K562 (cell line): ENCODE results near the gene DAZAP1. TPM values are rescaled to one million over a fixed set of nuclear protein-coding genes. Genes with fewer than 3 reads are reported as not detected.

ENCODE experiments used
- ATAC-seq: fragments of 200-7000 bp; cut with Tn5 transposase; 3 replicates; pipeline ENCODE4 v1.9.1; 2020; ENCODE audit warnings: moderate library complexity
- BruUV-seq: library from RNA; stranded (reverse); fragments of 400-500 nt; replicated peaks from 2 replicates; lab custom pipeline; 2021; lab: Mats Ljungman, UMichigan
- CTCF ChIA-PET: fragments of 300-600 bp; formaldehyde crosslinking; extraction: SDS; loops from one replicate; lab custom pipeline; 2021; ENCODE audit warnings: low intra/inter-chr PET ratio; lab: Yijun Ruan, JAX
- POLR2A ChIA-PET: fragments of 300-600, 350-650 bp; sonication (Branson Sonifier 250); formaldehyde crosslinking; extraction: SDS; loops from one replicate; lab custom pipeline; 2021; ENCODE audit warnings: antibody characterized with exemption, inconsistent platforms; lab: Yijun Ruan, JAX
- DNase-seq, 4 experiments: peaks; one replicate each; pipeline versions ENCODE4 v3.0.0 to v3.0.0-alpha.2; 2011 to 2018; ENCODE audit warnings: low spot score in 3 of 4, mixed read lengths in 3 of 4; ENCODE audit errors: extremely low read depth in 1 of 4
- FAIRE-seq: peaks from 2 replicates; lab custom pipeline; 2011; peaks lifted over from hg19 to GRCh38; lab: Jason Lieb, UNC
- H2AFZ ChIP-seq: 2 replicates; pipeline ENCODE4 v1.6.0; 2011; ENCODE audit warnings: low read depth, low read length, control low read depth, inconsistent platforms
- H3K27ac ChIP-seq: fragments of 200-600 bp; 3 replicates; pipeline ENCODE4 v1.8.0; 2011; ENCODE audit warnings: low read depth, mild to moderate bottlenecking, control low read depth, inconsistent platforms, low read length, moderate library complexity, mixed read lengths; ENCODE audit errors: extremely low read depth
- H3K27me3 ChIP-seq, 2 experiments: fragments of 300-600 bp in 1 of 2; 2 replicates in 1 of 2; 3 replicates in 1 of 2; pipeline versions ENCODE4 v1.6.0 to v1.8.0; 2011; ENCODE audit warnings: inconsistent platforms in 2 of 2, low read length in 2 of 2, mild to moderate bottlenecking in 1 of 2, mixed read lengths in 1 of 2, moderate library complexity in 1 of 2; ENCODE audit not compliant: control insufficient read depth in 2 of 2, insufficient read depth in 2 of 2
- H3K36me3 ChIP-seq: fragments of 300-600 bp; 3 replicates; pipeline ENCODE4 v1.8.0; 2011; ENCODE audit warnings: mild to moderate bottlenecking, low read length, inconsistent platforms; ENCODE audit not compliant: control insufficient read depth, insufficient read depth
- H3K4me1 ChIP-seq, 2 experiments: fragments of 200-600 bp in 1 of 2; replicated peaks in 1 of 2; 2 replicates in 1 of 2; 3 replicates in 1 of 2; pipeline versions ENCODE4 v1.5.1 to v1.8.0; 2011; ENCODE audit warnings: inconsistent platforms in 2 of 2, low read length in 2 of 2, mild to moderate bottlenecking in 1 of 2, mixed read lengths in 1 of 2, moderate library complexity in 1 of 2; ENCODE audit not compliant: control insufficient read depth in 2 of 2, insufficient read depth in 2 of 2
- H3K4me2 ChIP-seq: 2 replicates; pipeline ENCODE4 v1.6.1; 2011; ENCODE audit warnings: low read length, control low read depth, inconsistent platforms, mixed read lengths; ENCODE audit not compliant: insufficient read depth
- H3K4me3 ChIP-seq: fragments of 200-600 bp; sonication (generic), shearing (Covaris generic); 2 replicates; pipeline ENCODE4 v1.5.1; 2016; ENCODE audit warnings: control low read depth, inconsistent platforms
- H3K79me2 ChIP-seq: fragments of 200-600 bp; 3 replicates; pipeline ENCODE4 v1.8.0; 2011; ENCODE audit warnings: low read length, inconsistent platforms; ENCODE audit not compliant: control insufficient read depth, insufficient read depth
- H3K9ac ChIP-seq, 2 experiments: 2 replicates each; pipeline versions ENCODE4 v1.6.0 to v1.6.1; 2011; ENCODE audit warnings: low read depth in 2 of 2, low read length in 2 of 2, control low read depth in 1 of 2, inconsistent platforms in 1 of 2, mild to moderate bottlenecking in 1 of 2, mixed read lengths in 1 of 2; ENCODE audit not compliant: insufficient read depth in 1 of 2
- H3K9me1 ChIP-seq: one replicate; pipeline ENCODE4 v1.6.0; 2011; ENCODE audit warnings: inconsistent platforms, mild to moderate bottlenecking, low read length, moderate library complexity; ENCODE audit not compliant: control insufficient read depth, insufficient read depth
- H3K9me3 ChIP-seq: replicated peaks from 2 replicates; pipeline ENCODE4 v1.5.1; 2011; ENCODE audit warnings: low read depth, low read length, inconsistent platforms; ENCODE audit not compliant: control insufficient read depth, insufficient read depth
- H4K20me1 ChIP-seq: replicated peaks from 2 replicates; pipeline ENCODE4 v1.6.1; 2011; ENCODE audit warnings: low read length, inconsistent platforms, mixed read lengths; ENCODE audit not compliant: control insufficient read depth, insufficient read depth
- CXXC5 ChIP-seq: fragments of 250-450 bp; sonication (Bioruptor Pico); IDR thresholded peaks from 2 replicates; pipeline ENCODE4 v1.8.0; 2022; ENCODE audit warnings: inconsistent platforms, mild to moderate bottlenecking, moderate library complexity
- HDGF ChIP-seq: fragments of 450-650 bp; IDR thresholded peaks from 2 replicates; pipeline ENCODE4 v1.6.1; 2016
- KDM1A ChIP-seq, 2 experiments: fragments of 450-650 bp; IDR thresholded peaks; 2 replicates each; pipeline ENCODE4 v1.6.1; 2016; ENCODE audit warnings: mild to moderate bottlenecking in 2 of 2
- MYC ChIP-seq, 2 experiments: fragments of 250-450 bp in 1 of 2; sonication (Bioruptor Pico) in 1 of 2; IDR thresholded peaks; 2 replicates each; pipeline versions ENCODE4 v1.5.1 to v1.6.1; 2012 to 2021; ENCODE audit warnings: low read depth in 2 of 2, borderline replicate concordance in 1 of 2, improper control_type of control experiment in 1 of 2, low read length in 1 of 2, mild to moderate bottlenecking in 1 of 2, moderate library complexity in 1 of 2
- NFIC ChIP-seq: fragments of 450-650 bp; IDR thresholded peaks from 2 replicates; pipeline ENCODE4 v1.6.1; 2017; ENCODE audit warnings: mild to moderate bottlenecking, inconsistent platforms
- PURB ChIP-seq: sonication (generic); formaldehyde crosslinking; IDR thresholded peaks from 2 replicates; pipeline ENCODE4 v1.9.0; 2021; ENCODE audit warnings: low read depth, mild to moderate bottlenecking, missing genetic modification reagents
- SAFB ChIP-seq: fragments of 200-400 bp; formaldehyde crosslinking; IDR thresholded peaks from 2 replicates; pipeline ENCODE4 v1.6.1; 2017; ENCODE audit warnings: low read depth, low read length, borderline replicate concordance
- USF1 ChIP-seq: sonication (generic); formaldehyde crosslinking; IDR thresholded peaks from 2 replicates; pipeline ENCODE4 v1.9.0; 2022; ENCODE audit warnings: mild to moderate bottlenecking, missing genetic modification reagents
- ZNF232 ChIP-seq: sonication (generic); formaldehyde crosslinking; IDR thresholded peaks from 2 replicates; pipeline ENCODE4 v1.8.0; 2022; ENCODE audit warnings: mild to moderate bottlenecking, missing genetic modification reagents
- ZNF282 ChIP-seq: sonication (generic); formaldehyde crosslinking; IDR thresholded peaks from 2 replicates; pipeline ENCODE4 v1.8.1; 2023; ENCODE audit warnings: missing genetic modification reagents
- ZNF407 ChIP-seq: fragments of 450-650 bp; IDR thresholded peaks from 2 replicates; pipeline ENCODE4 v1.6.1; 2016; ENCODE audit warnings: low read depth
- ZNF695 ChIP-seq: fragments of 450-650 bp; formaldehyde crosslinking; IDR thresholded peaks from 2 replicates; pipeline ENCODE4 v1.4.0; 2020; ENCODE audit warnings: mild to moderate bottlenecking, moderate library complexity
- WGBS: fragments of 100-300 bp; shearing (Covaris generic); methylation state at CpG from one replicate; pipeline ENCODE4 v1.1.6; 2016; ENCODE audit warnings: low coverage, mixed read lengths; ENCODE audit not compliant: insufficient coverage; ENCODE audit errors: missing lambda C conversion rate; 5-methylcytosine and 5-hydroxymethylcytosine counted together
- in situ Hi-C: fragments of 300-500 bp; cut with MboI; formaldehyde crosslinking; loops from 4 replicates; pipeline ENCODE4 v1.15.0; 2018; ENCODE audit warnings: inconsistent platforms, mixed read lengths
- intact Hi-C: fragments of 100-400 bp; cut with micrococcal nuclease; formaldehyde crosslinking; loops from 2 replicates; pipeline ENCODE4 v1.14.2; 2022
- polyA plus RNA-seq, 8 experiments: library from polyadenylated mRNA; depleted of rRNA in 4 of 8; stranded (reverse) in 5 of 8; unstranded in 3 of 8; fragments of >200 nt; fragmentation: Nextera tagmentation in 2 of 8; fragmentation: Illumina TruSeq in 1 of 8; extraction: Ambion mirVana in 2 of 8; extraction: Trizol in 1 of 8; gene quantifications; 2 replicates each; pipeline versions ENCODE4 v1.2.1 to v1.2.3, GENCODE V29; 2011 to 2014; ENCODE audit warnings: inconsistent platforms in 1 of 8, missing spikeins in 1 of 8
- total RNA-seq, 7 experiments: library from RNA; depleted of rRNA in 6 of 7; stranded (reverse); fragments of >200 nt in 6 of 7; fragmentation: Illumina TruSeq in 2 of 7; extraction: Trizol in 2 of 7; gene quantifications; 2 replicates each; pipeline versions ENCODE4 v1.2.1 to v1.2.3, GENCODE V29; 2011 to 2021; ENCODE audit warnings: low replicate concordance in 1 of 7

Gene DAZAP1
- total and polyA plus RNA-seq, 9 of the 15 experiments (the other 6 are each of a cell fraction or from before 2014, with no cell fraction given), result 10.8 to 289 (median 142) TPM

- 86% methylated on average over 24 of the region's 52 CpGs for WGBS
- Histone ChIP-seq H3K9me1 (no peaks in the 10 kb centered on the region), H3K9me3 (no peaks in the 10 kb centered on the region), H3K36me3 (peaks cover 55% of the 10 kb centered on the region; the same call in 2 of the 3 replicates), H3K27me3 (no peaks in the 10 kb centered on the region), H3K79me2 (peaks cover 4% of the 10 kb centered on the region), H3K9ac (peak overlapping the region in 1 of 2 experiments; percentile 75; a peak in 2 of 4 replicates), H3K4me2 (no peak overlapping the region), H3K27ac (no peak overlapping the region), H4K20me1 (peaks cover 7% of the 10 kb centered on the region; the same call in 1 of the 2 replicates), H3K4me1 (peaks cover 3 to 75% of the 10 kb centered on the region in 2 experiments; a peak in 3 of 5 replicates), H2AFZ (no peak overlapping the region), H3K4me3 (no peak overlapping the region)
- FAIRE-seq (no peak), DNase-seq (no peak), ATAC-seq (no peak)
- BruUV-seq, result no TSS peak
- CTCF ChIA-PET, result no interaction called here
- in situ Hi-C loops (no loop called here), intact Hi-C loops (no loop called here)
- POLR2A ChIA-PET, result interaction anchor here (0.6 to 1.3 kb wide), 2 partner anchors 15 to 127 kb away, joined by 3 to 4 read pairs; no protein-coding TSS in a partner anchor
- TF ChIP-seq MYC (IDR thresholded peaks at IDR 0.05; ENCODE audit: low read depth, low read length), result no peak
- no peak for TF ChIP-seq MYC (CRISPR knock-in tag; IDR thresholded peaks at IDR 0.05; ENCODE audit: borderline replicate concordance, low read depth)
- TF ChIP-seq ZNF282 (CRISPR knock-in tag), result no peak
- 0 out of 2 replicates have a peak, but pooled peaks have one; percentile 6 for TF ChIP-seq USF1
- TF ChIP-seq ZNF695 (CRISPR knock-in tag), result no peak
- TF ChIP-seq SAFB, result no peak
- peak; percentile 68 for TF ChIP-seq NFIC
- no peak for TF ChIP-seq HDGF
- TF ChIP-seq CXXC5 (CRISPR knock-in tag), result no peak
- TF ChIP-seq ZNF232 (CRISPR knock-in tag), result no peak
- no peak for TF ChIP-seq PURB (CRISPR knock-in tag)
- TF ChIP-seq ZNF407, result no peak
- TF ChIP-seq KDM1A (IDR thresholded peaks at IDR 0.05), result no peak
Observed at GRCh38 chr19:1395194-1396018, 12.0 kb upstream of the DAZAP1 start.
